PC-3 (cell line): ENCODE data around the gene CLDN2. TPM values are rescaled to one million over a fixed set of nuclear protein-coding genes. Genes with fewer than 3 reads are reported as not detected.

Experiments
- ATAC-seq: fragments of 200-7000 bp; cut with Tn5 transposase; 2 replicates; pipeline ENCODE4 v1.9.1; 2020; ENCODE audit warnings: mild to moderate bottlenecking, moderate library complexity
- BruUV-seq: library from RNA; stranded (reverse); fragments of 400-500 nt; replicated peaks from 2 replicates; lab custom pipeline; 2021; lab: Mats Ljungman, UMichigan
- CTCF ChIA-PET: fragments of 300-600 bp; sonication (Branson Sonifier 250); formaldehyde crosslinking; loops from one replicate; lab custom pipeline; 2022; ENCODE audit warnings: antibody characterized with exemption; lab: Charles Lee
- POLR2A ChIA-PET: fragments of 300-600 bp; sonication (Branson Sonifier 250); formaldehyde crosslinking; loops from one replicate; lab custom pipeline; 2022; ENCODE audit warnings: antibody characterized with exemption; ENCODE audit not compliant: unreplicated experiment; lab: Charles Lee
- DNase-seq: peaks from one replicate; pipeline ENCODE4 v3.0.0-alpha.2; 2015
- H2AFZ ChIP-seq: fragments of 300-600 bp; sonication (generic); 2 replicates; pipeline ENCODE4 v1.6.0; 2016; ENCODE audit warnings: antibody characterized with exemption, low read length
- H3F3A ChIP-seq: fragments of 300-600 bp; sonication (generic); one replicate; pipeline ENCODE4 v1.6.0; 2017; ENCODE audit warnings: antibody characterized with exemption, low read length, control low read depth, mild to moderate bottlenecking; ENCODE audit not compliant: unreplicated experiment
- H3K27ac ChIP-seq: fragments of 300-600 bp; sonication (generic); 2 replicates; pipeline ENCODE4 v1.5.1; 2016; ENCODE audit warnings: mild to moderate bottlenecking, low read length
- H3K27me3 ChIP-seq: fragments of 300-600 bp; sonication (generic); 2 replicates; pipeline ENCODE4 v1.6.1; 2016; ENCODE audit warnings: low read length, mixed read lengths
- H3K36me3 ChIP-seq: fragments of 300-600 bp; sonication (generic); 2 replicates; pipeline ENCODE4 v1.6.1; 2016; ENCODE audit warnings: low read depth, mixed run types, low read length, mixed read lengths
- H3K4me1 ChIP-seq: fragments of 300-600 bp; sonication (generic); 2 replicates; pipeline ENCODE4 v1.5.1; 2016; ENCODE audit warnings: low read length; ENCODE audit not compliant: insufficient read depth
- H3K4me2 ChIP-seq: fragments of 300-600 bp; sonication (generic); 2 replicates; pipeline ENCODE4 v1.6.0; 2016; ENCODE audit warnings: low read length
- H3K4me3 ChIP-seq: fragments of 300-600 bp; sonication (generic); 2 replicates; pipeline ENCODE4 v1.5.1; 2016; ENCODE audit warnings: mild to moderate bottlenecking, low read length, mixed read lengths
- H3K79me2 ChIP-seq: fragments of 300-600 bp; sonication (generic); 2 replicates; pipeline ENCODE4 v1.6.1; 2017; ENCODE audit warnings: low read length, mixed read lengths
- H3K9ac ChIP-seq: fragments of 300-600 bp; sonication (generic); 2 replicates; pipeline ENCODE4 v1.6.0; 2016; ENCODE audit warnings: mild to moderate bottlenecking, low read length
- H3K9me2 ChIP-seq: fragments of 300-600 bp; sonication (generic); replicated peaks from 2 replicates; pipeline ENCODE4 v1.6.1; 2016; ENCODE audit warnings: mixed run types, low read length, mixed read lengths
- H3K9me3 ChIP-seq: fragments of 300-600 bp; sonication (generic); 2 replicates; pipeline ENCODE4 v1.6.1; 2016; ENCODE audit warnings: low read length, mixed read lengths
- H4K20me1 ChIP-seq: fragments of 300-600 bp; sonication (generic); 2 replicates; pipeline ENCODE4 v1.6.1; 2016; ENCODE audit warnings: low read length, mixed read lengths
- CTCF ChIP-seq: fragments of 300-600 bp; sonication (generic); conservative IDR thresholded peaks from 2 replicates; pipeline ENCODE4 v1.5.1; 2017; ENCODE audit warnings: antibody characterized with exemption, low read depth, mild to moderate bottlenecking, low read length
- EZH2 ChIP-seq: fragments of 300-600 bp; sonication (generic); IDR thresholded peaks from one replicate; pipeline ENCODE4 v1.6.1; 2017; ENCODE audit warnings: antibody characterized with exemption, mild to moderate bottlenecking, low read length; ENCODE audit not compliant: unreplicated experiment
- EZH2phosphoT487 ChIP-seq: fragments of 300-600 bp; sonication (generic); IDR thresholded peaks from 2 replicates; pipeline ENCODE4 v1.6.1; 2018; ENCODE audit warnings: mild to moderate bottlenecking, antibody characterized with exemption, low read length, borderline replicate concordance
- intact Hi-C: fragments of 100-400 bp; cut with micrococcal nuclease; formaldehyde crosslinking; loops from 2 replicates; pipeline ENCODE4 v1.9.0; 2023
- total RNA-seq: library from RNA; depleted of rRNA; stranded (reverse); fragments of >200 nt; gene quantifications from 2 replicates; pipeline ENCODE4 v1.2.3, GENCODE V29; 2014

Gene CLDN2
- total RNA-seq, 1 experiment from 2014 or later, result not detected

GRCh38 chrX:106946464-106946863, 26.3 kb downstream of the CLDN2 start:
- ChIA-PET POLR2A (interaction anchor here (0.6 kb wide), 1 partner anchor 10 kb away, joined by 3 read pairs; no protein-coding TSS in a partner anchor), CTCF (interaction anchor here (0.9 to 1.1 kb wide), 2 partner anchors 13 to 47 kb away, joined by 4 to 12 read pairs; no protein-coding TSS in a partner anchor)
- Histone ChIP-seq H3K27ac (no peak overlapping the region), H3K36me3 (no peaks in the 10 kb centered on the region), H3K9me3 (no peaks in the 10 kb centered on the region), H3K4me3 (no peak overlapping the region), H3K4me2 (no peak overlapping the region), H4K20me1 (no peaks in the 10 kb centered on the region), H3K4me1 (peaks cover 42% of the 10 kb centered on the region), H3K27me3 (no peaks in the 10 kb centered on the region), H3K9me2 (no peaks in the 10 kb centered on the region), H3K79me2 (no peaks in the 10 kb centered on the region), H3K9ac (no peak overlapping the region), H2AFZ (no peak overlapping the region), H3F3A (peaks cover 4% of the 10 kb centered on the region)
- peak; percentile 61 for DNase-seq
- TF ChIP-seq EZH2 (no peak), CTCF (no peak), EZH2phosphoT487 (no peak)
- intact Hi-C loops, result no loop called here
- peak; percentile 71 for ATAC-seq
- no TSS peak for BruUV-seq

GRCh38 chrX:106948641-106949040, 28.4 kb downstream of the CLDN2 start:
- Histone ChIP-seq H3K27ac (peak overlapping the region; percentile 78), H4K20me1 (no peaks in the 10 kb centered on the region), H3K36me3 (no peaks in the 10 kb centered on the region), H3K4me3 (no peak overlapping the region; the same call in 1 of the 2 replicates), H3K4me2 (peak overlapping the region; percentile 63), H3K9me3 (no peaks in the 10 kb centered on the region), H3K27me3 (no peaks in the 10 kb centered on the region), H3K9me2 (no peaks in the 10 kb centered on the region), H3K4me1 (peaks cover 47% of the 10 kb centered on the region), H3K79me2 (no peaks in the 10 kb centered on the region), H3F3A (peaks cover 4% of the 10 kb centered on the region), H2AFZ (no peak overlapping the region), H3K9ac (peak overlapping the region; percentile 36; the same call in 1 of the 2 replicates)
- ChIA-PET POLR2A (interaction anchor here (0.6 to 0.7 kb wide), 3 partner anchors 17 to 777 kb away, joined by 3 to 6 read pairs (median 5); no protein-coding TSS in a partner anchor), CTCF (interaction anchor here (0.7 kb wide), 1 partner anchor 326 kb away, joined by 4 read pairs; no protein-coding TSS in a partner anchor)
- intact Hi-C loops, result no loop called here
- peak; percentile 74 for ATAC-seq
- DNase-seq, result peak; percentile 86
- no peak for TF ChIP-seq EZH2phosphoT487
- BruUV-seq, result no TSS peak

- Histone ChIP-seq H3K27me3 (no peaks in the 10 kb centered on the region), H3K4me1 (peaks cover 53% of the 10 kb centered on the region), H3K27ac (peak overlapping the region; percentile 78), H3K4me2 (peak overlapping the region; percentile 63), H3K79me2 (no peaks in the 10 kb centered on the region), H3K9ac (peak overlapping the region; percentile 28; the same call in 1 of the 2 replicates), H3K9me2 (no peaks in the 10 kb centered on the region), H4K20me1 (no peaks in the 10 kb centered on the region), H3K4me3 (no peak overlapping the region), H3F3A (peaks cover 4% of the 10 kb centered on the region), H3K9me3 (no peaks in the 10 kb centered on the region), H3K36me3 (no peaks in the 10 kb centered on the region), H2AFZ (no peak overlapping the region)
- intact Hi-C loops, result no loop called here
- TF ChIP-seq CTCF (no peak), EZH2 (no peak), EZH2phosphoT487 (no peak)
- ChIA-PET CTCF (interaction anchor here (0.7 kb wide), 1 partner anchor 326 kb away, joined by 4 read pairs; no protein-coding TSS in a partner anchor), POLR2A (interaction anchor here (0.6 to 0.7 kb wide), 2 partner anchors 25 to 777 kb away, joined by 5 to 6 read pairs; no protein-coding TSS in a partner anchor)
- no TSS peak for BruUV-seq
- DNase-seq, result peak; percentile 14
- peak; percentile 25 for ATAC-seq
These were observed 29.2 kb downstream of the CLDN2 start for GRCh38 chrX:106949366-106949765.
